SK-N-DZ (cell line): ENCODE data around the gene TMPRSS11A.

Experiments used
- DNase-seq: peaks from one replicate; pipeline ENCODE4 v3.0.0-alpha.2; 2015; ENCODE audit warnings: low spot score

TMPRSS11A gene

GRCh38 chr4:67912080-67912479 is 51.2 kb downstream of the TMPRSS11A start:
- DNase-seq: no peak

- no peak for DNase-seq
These were observed 51.7 kb downstream of the TMPRSS11A start for GRCh38 chr4:67911638-67912037.

GRCh38 chr4:67911141-67911540 is 52.2 kb downstream of the TMPRSS11A start:
- DNase-seq: no peak

DNA sequence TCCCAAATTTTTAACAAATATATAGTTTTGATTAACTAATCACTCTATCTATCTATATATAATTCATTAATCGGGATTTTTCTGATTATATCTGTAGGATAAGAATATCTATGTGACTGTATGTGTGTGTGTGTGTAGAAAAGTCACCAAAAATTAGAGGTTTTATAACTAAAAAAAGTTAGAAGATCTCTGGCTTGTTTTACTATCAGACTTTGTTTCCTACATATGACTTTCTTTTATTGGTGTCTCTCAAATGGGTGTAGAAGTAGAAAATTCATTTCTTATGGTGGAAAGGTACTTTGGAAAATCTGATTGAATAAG is 52.7 kb downstream of the TMPRSS11A start:
- no peak for DNase-seq

DNA sequence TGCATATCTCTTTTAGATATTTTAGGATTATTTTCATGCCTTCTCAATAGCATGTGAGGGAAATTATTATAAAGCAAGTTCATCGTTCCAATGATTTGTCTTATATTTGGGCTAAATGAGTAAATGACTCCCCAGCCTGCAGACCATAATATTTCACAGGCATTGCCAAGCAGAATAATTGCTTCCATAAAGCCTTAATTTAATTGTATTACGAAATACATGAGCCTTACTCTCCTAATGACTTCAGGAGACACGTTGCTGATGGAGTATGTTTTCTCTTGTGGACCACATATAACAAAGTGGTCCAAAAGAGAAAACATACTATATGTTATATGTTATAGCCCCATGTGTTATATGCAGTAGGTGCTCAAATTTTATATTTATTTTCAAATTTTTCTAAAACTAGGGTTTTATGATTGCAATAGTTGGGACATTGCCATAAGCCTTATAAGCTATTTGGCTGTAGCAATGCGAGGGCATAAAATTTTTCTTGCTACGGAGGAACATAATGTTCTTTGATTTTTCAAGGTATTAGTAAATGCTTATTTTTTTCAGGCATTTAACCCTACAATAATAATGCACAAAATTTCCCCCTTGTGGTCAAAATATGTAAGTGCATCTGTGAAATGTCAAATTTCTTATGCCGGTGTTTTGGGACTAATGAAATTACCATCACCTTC is 53.2 kb downstream of the TMPRSS11A start:
- DNase-seq: no peak

DNA sequence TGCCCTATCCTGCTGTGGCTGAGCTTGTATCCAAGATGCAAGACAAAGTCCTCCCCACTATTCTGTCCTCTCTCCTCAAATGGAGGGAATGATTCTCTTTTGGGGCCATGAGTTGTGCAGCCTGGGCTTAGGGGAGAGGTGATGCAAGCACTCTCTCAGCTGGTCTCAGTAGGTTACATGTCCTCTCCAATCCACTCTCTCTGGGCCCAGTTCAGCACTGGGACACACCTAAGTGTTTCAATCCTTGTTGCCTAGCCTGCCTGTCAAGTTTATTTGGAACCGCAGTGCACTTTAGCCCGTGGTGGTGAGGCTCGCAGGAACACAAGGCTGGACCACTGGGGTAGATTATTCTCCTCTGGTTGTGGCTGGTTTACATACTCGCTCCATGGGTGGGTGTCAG is 55.6 kb downstream of the TMPRSS11A start:
- no peak for DNase-seq

GRCh38 chr4:67899096-67899495 is 64.2 kb downstream of the TMPRSS11A start:
- DNase-seq: no peak

DNA sequence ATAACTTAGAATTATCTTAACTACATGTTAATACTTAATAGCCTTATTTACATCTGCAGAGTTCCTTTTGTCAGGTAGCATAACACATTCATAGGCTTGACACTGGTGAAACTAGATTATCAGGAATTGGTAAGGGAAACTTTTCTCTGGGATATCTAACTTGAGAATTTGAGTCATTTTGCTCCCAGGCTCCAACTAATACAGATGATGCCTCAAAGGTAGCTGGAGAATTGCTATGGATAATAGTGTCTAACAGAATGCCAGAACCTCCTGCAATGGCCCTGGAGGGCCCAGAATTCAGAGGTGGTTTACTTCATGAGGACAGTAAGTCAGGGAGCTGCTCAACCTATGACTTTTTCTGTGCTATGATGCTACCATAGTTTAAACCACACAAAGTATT is 65.6 kb downstream of the TMPRSS11A start:
- DNase-seq: no peak

- no peak for DNase-seq
These were observed 66.8 kb downstream of the TMPRSS11A start for GRCh38 chr4:67896421-67897065.

GRCh38 chr4:67894659-67895058 is 68.6 kb downstream of the TMPRSS11A start:
- no peak for DNase-seq

DNA sequence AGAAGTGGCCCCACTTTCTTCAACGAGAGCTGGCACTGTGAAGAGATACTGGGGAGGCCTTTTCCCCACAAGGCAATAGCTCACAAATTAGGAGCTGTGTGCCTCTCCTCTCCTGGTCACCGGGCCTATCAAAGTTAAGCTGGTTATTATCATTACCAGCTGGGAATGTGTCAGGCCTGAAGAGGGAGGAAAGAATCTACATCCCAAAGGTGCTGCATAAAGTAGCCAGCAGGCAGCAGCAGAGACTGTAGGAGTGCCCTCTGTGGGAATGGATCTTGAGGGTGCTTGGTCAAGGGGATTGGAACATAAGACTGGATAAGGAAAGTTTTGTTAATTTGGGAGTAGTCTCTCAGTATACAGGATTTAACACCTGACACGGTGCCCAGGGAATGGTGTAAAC is 70.4 kb downstream of the TMPRSS11A start:
- no peak for DNase-seq

- DNase-seq: no peak
These were observed 71.0 kb downstream of the TMPRSS11A start for GRCh38 chr4:67892253-67892652.

DNA sequence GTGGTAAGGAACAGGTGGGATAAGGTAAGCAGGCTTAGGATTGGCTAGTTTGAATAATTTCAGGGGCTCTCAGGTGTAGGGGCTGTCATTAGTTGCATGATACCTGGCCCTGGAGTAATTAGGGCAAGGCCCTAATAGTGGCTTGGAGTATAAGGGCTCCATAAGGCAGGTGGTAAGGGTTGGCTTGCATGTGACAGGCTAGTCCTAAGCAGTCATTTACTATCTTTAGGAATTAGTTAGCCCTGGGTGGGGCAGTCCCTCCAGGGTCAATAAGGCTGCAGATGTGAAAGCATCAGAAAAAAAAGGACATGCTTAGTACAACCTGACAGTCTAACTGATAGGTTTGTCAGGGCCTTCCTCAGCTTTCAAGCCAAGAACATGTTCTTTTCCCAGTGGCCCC is 71.6 kb downstream of the TMPRSS11A start:
- no peak for DNase-seq

GRCh38 chr4:67886281-67886680 is 77.0 kb downstream of the TMPRSS11A start:
- no peak for DNase-seq

- DNase-seq: no peak
These were observed 77.5 kb downstream of the TMPRSS11A start for GRCh38 chr4:67885762-67886161.

DNA sequence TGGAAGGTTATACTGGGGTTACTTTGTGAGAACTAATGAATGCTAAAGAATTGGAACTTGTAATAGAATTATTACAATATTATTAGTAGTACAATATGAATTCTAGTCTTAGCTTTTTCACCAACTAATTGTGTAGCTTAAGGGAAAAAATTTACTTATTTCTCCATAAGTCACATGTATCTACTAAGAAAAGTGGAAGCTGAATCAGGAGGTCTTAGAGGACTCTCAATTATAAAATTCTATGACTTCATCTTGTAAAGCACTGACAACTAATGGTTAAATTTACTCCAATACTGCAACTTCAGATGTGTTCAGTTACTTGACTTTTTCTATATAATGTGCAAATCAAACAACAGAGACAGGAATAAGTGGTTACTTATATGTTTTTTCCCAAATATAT is 78.6 kb downstream of the TMPRSS11A start:
- no peak for DNase-seq

- DNase-seq: no peak
These were observed 79.4 kb downstream of the TMPRSS11A start, which contains the start of gene TMPRSS11D for GRCh38 chr4:67883902-67884301. Gene TMPRSS11D (minus strand): TSS chr4:67884002. CDS start chr4:67883933, 69 bp downstream.

GRCh38 chr4:67883458-67883857 is 79.8 kb downstream of the TMPRSS11A start:
- DNase-seq: no peak

DNA sequence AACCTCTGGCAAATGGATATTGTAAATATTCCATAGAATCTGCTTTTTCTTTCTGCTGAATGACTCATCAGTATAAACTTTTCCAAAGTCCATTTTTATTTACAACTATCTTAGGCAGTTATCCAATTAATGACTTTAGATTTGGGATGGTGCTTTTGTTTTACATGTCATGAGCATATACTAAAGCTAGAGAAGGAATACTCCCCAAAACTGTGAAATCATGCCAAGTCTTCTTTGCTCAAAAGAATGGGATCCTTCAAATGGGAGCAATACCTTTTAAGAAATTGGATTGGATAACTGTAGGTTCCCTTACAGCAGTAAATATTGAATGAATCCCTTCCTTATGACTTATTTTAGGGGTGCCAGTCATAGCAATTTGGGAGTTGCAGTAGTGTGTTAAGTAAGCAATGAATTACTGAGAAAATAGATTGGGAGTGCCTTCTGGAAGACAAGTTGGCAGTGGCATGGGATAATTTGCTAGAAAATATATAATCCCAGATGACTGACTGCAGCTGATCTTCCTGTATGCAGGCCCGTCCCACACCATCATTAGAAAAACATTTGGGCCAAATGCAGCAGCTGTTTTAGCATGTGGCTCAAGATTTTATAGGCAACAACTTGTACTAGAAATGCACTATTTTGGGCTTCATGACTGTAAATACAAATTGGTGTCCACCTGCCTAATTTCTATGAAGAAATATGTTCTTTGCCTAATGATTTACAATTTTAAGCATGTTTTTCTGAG is 82.3 kb downstream of the TMPRSS11A start:
- DNase-seq: no peak

DNA sequence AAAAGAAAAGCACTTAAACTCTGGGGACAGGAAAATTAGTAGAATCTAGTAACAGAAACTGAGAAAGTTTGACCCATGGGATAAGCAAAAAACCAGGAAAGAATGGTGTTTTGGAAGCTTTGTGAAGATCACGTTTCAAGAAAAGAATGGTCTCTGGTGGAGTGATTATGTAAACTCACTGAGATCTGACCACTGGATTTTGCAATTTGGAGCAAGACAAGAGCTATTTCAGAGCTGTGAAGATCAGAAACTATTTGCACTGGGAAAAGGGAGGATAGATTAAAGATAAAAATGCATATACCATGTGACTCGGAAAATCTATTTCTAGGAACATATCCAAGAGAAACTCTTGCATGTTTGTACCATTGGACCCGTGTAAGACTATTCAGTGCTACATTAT is 83.8 kb downstream of the TMPRSS11A start:
- DNase-seq: no peak

- DNase-seq: no peak
These were observed 86.2 kb downstream of the TMPRSS11A start for GRCh38 chr4:67877086-67877485.

- no peak for DNase-seq
These were observed 88.3 kb downstream of the TMPRSS11A start for GRCh38 chr4:67874986-67875385.

- DNase-seq: no peak
These were observed 90.2 kb downstream of the TMPRSS11A start for GRCh38 chr4:67873116-67873515.
